BE2C (cell line): ENCODE data around the gene PCBP4.
A peak's percentile ranks its signal among the peaks of the same experiment; 100 is the strongest.

ENCODE experiments used
- DNase-seq: peaks from one replicate; pipeline ENCODE4 v3.0.0-alpha.2; 2020
- H3K27me3 ChIP-seq: fragments of 250-450 bp; sonication (Bioruptor Pico); 2 replicates; pipeline ENCODE4 v1.5.1; 2020; ENCODE audit warnings: mild to moderate bottlenecking
- H3K36me3 ChIP-seq: fragments of 250-450 bp; sonication (Bioruptor Pico); 2 replicates; pipeline ENCODE4 v1.5.1; 2020; ENCODE audit warnings: mild to moderate bottlenecking
- H3K4me1 ChIP-seq: fragments of 250-450 bp; sonication (Bioruptor Pico); 2 replicates; pipeline ENCODE4 v1.5.1; 2020
- H3K4me3 ChIP-seq: 2 replicates; pipeline ENCODE4 v1.5.1; 2011; ENCODE audit warnings: low read depth, low read length
- H3K9me3 ChIP-seq: fragments of 250-450 bp; sonication (Bioruptor Pico); 2 replicates; pipeline ENCODE4 v1.5.1; 2020
- CTCF ChIP-seq: IDR thresholded peaks from 2 replicates; pipeline ENCODE4 v1.5.1; 2012; ENCODE audit warnings: mild to moderate bottlenecking, low read depth, low read length

PCBP4 gene

GRCh38 chr3:51945926-51946705 lies 21.1 kb downstream of the PCBP4 start:
- no peaks in the 10 kb centered on the region for H3K4me1 ChIP-seq
- H3K9me3 ChIP-seq = no peaks in the 10 kb centered on the region
- H3K27me3 ChIP-seq = no peaks in the 10 kb centered on the region
- no peak overlapping the region for H3K4me3 ChIP-seq
- H3K36me3 ChIP-seq = no peaks in the 10 kb centered on the region
- no peak for TF ChIP-seq CTCF
- DNase-seq = no peak

DNA sequence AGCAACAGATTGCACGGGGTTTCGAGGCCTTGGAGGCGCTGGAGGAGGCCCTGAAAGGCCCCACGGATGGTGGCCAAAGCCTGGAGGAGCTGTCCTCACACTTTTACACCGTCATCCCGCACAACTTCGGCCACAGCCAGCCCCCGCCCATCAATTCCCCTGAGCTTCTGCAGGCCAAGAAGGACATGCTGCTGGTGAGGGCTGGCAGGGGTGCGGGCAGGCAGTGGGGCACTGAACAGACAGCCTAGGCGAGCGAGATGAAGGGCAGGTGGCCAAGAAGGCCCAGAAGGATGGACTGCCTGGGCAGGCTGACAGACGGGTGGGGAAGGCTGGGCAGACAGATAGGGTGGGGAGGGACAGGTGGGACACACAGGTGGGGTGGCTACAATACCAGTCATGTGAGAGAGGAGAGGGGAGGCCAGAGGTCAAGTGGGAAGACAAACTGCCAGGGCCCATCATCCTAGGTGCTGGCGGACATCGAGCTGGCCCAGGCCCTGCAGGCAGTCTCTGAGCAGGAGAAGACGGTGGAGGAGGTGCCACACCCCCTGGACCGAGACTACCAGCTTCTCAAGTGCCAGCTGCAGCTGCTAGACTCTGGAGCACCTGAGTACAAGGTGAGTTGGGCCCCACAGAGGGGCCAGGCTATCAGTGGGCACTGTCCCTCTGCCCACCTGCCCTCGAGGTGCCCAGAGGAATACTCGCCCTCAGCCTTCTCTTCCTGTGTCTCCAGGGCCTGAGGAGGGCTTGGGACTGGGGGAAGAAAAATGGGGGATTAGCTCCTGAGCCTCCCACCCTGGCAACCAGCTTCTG lies 22.0 kb downstream of the PCBP4 start:
- Histone ChIP-seq H3K4me1 (no peaks in the 10 kb centered on the region), H3K9me3 (no peaks in the 10 kb centered on the region), H3K27me3 (no peaks in the 10 kb centered on the region), H3K36me3 (no peaks in the 10 kb centered on the region), H3K4me3 (no peak overlapping the region)
- DNase-seq = no peak
- TF ChIP-seq CTCF = no peak

DNA sequence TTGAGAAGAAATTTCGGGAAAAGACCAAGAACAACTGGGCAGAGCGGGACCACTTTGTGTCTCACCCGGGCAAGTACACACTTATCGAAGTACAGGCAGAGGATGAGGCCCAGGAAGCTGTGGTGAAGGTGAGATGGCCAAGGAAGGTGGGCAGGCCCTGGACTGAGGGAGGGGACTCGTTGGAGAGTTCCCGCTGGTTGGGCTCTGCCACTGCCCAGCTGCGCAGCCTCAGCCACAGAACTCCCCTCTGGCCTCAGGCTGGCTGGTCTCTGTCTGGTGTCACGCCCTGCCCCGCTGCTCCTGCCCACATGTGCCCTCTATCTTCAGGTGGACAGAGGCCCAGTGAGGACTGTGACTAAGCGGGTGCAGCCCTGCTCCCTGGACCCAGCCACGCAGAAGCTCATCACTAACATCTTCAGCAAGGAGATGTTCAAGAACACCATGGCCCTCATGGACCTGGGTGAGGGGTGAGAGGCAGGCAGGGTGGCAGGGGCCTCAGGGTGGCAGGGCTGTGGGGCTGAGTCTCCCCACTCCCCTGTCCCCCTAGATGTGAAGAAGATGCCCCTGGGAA lies 22.7 kb downstream of the PCBP4 start:
- no peak for DNase-seq
- TF ChIP-seq CTCF = no peak
- Histone ChIP-seq H3K4me1 (no peaks in the 10 kb centered on the region; the same call in 1 of the 2 replicates), H3K27me3 (no peaks in the 10 kb centered on the region), H3K36me3 (no peaks in the 10 kb centered on the region), H3K4me3 (no peak overlapping the region), H3K9me3 (no peaks in the 10 kb centered on the region)

DNA sequence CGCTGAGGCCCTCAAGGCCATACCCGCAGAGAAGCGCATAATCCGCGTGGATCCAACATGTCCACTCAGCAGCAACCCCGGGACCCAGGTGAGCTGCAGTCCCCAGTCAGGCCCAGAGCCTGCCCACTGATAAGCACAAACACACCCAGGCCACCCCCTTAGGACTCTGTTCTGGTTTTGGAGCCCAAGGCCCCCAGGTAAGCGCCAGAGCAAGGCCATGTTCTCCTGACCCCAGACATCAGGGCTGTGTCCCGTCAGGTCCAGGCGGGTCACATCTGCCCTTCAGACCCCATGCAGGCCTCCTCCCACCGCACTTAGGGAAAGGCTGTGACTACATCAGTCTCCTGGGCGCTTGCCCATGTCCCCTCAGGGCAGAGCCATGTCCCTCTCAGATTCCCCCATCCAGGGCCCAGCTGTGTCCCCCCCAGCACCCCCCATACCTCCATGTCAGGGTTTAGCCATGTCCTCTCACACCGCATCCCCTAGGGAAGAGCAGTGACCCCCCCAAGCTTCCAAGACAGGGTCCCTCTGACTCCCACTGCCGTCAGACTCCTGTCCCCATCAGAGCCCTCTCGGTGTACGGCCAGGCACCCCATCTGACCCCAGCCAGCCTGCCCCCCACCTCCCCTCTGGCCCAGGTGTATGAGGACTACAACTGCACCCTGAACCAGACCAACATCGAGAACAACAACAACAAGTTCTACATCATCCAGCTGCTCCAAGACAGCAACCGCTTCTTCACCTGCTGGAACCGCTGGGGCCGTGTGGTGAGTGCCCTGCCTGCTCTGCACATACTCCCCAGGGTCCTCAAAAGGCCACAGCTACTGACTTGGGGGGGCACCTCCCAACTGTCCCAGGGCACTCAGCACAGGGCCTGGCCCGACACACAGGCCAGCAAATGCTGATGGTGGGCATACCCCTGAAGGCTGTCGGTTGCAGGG lies 23.5 kb downstream of the PCBP4 start:
- H3K27me3 ChIP-seq = no peaks in the 10 kb centered on the region
- DNase-seq = no peak
- no peaks in the 10 kb centered on the region for H3K9me3 ChIP-seq
- no peaks in the 10 kb centered on the region; the same call in 1 of the 2 replicates for H3K4me1 ChIP-seq
- peaks cover 3% of the 10 kb centered on the region; the same call in 1 of the 2 replicates for H3K36me3 ChIP-seq
- H3K4me3 ChIP-seq = no peak overlapping the region
- TF ChIP-seq CTCF = no peak

DNA sequence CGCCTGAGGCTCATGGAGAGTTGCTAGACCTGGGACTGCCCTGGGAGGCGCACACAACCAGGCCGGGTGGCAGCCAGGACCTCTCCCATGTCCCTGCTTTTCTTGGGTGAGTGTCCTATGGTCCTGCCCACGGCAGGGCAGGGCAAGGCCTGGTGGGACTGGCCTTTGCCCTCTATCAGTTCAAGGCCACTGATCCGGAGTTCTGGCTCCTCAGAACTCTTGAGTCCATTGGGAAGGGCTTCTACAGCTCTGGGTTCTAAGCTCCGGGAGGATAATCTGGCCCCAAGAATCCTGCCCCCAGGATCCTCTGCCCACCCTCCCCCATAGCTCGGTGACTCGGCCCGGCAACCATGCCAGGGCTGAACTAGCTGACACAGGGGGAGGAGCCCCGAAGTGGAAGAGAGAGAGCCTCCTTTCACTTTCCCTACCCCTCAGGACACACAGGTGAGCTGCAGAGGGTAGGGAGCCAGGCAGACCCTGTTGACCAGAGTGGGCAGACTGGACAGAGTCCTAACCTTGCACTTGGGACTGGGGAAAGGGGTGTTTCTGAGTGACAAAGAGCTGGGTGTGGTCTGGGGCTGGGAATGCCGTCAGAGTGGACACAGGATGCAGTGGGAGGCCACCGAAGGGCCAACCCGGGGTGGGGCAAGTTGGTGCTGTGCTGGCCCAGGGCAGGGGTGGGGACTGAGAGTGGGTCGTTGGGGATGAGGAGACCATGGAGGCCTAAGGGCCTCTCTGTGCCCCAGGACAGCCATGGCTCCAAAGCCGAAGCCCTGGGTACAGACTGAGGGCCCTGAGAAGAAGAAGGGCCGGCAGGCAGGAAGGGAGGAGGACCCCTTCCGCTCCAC lies 24.4 kb downstream of the PCBP4 start:
- Histone ChIP-seq H3K27me3 (no peaks in the 10 kb centered on the region), H3K4me3 (peak overlapping the region; percentile 51), H3K4me1 (no peaks in the 10 kb centered on the region; the same call in 1 of the 2 replicates), H3K36me3 (peaks cover 3% of the 10 kb centered on the region; the same call in 1 of the 2 replicates), H3K9me3 (no peaks in the 10 kb centered on the region)
- no peak for TF ChIP-seq CTCF
- no peak for DNase-seq
